PC-3 (cell line): ENCODE results near the gene FBXW2.

ENCODE experiments used
- EZH2 ChIP-seq: fragments of 300-600 bp; sonication (generic); IDR thresholded peaks from one replicate; pipeline ENCODE4 v1.6.1; 2017; ENCODE audit warnings: antibody characterized with exemption, mild to moderate bottlenecking, low read length; ENCODE audit not compliant: unreplicated experiment
- TF ChIP-seq, protein P1 (sequence below): fragments of 300-600 bp; sonication (generic); conservative IDR thresholded peaks from 2 replicates; pipeline ENCODE4 v1.5.1; 2017; ENCODE audit warnings: antibody characterized with exemption, low read depth, mild to moderate bottlenecking, low read length

DNA sequence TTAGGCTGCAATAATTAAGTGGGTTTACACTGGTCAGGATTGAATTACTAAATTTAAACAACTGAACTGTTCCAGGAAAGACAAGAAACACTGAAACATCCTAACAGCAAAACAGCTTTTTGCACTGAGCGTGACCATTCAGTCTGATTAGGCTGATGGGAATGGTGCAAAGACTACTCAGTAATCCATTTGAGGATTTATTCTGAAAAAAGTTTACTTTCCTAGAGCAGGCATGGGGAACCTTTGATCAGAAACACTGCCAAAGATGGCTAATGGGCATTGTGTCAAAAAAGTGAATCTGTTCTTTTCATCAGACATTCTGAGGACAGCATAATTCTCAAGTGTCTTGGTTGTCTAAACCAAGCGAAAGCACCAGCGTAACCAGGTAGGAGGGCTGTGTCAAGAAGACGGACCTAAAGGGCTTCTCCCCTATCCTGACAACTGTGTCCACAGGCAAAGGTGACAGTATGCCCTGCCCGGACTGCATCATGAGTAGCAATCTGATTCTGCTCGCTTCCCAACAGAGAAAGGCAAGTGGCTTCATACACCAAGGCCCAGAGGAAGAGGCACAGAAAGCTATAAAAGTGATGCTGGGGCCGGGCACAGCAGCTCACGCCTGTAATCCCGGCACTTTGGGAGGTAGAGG lies 33.3 kb downstream of the FBXW2 start:
- TF ChIP-seq, protein P1, sequence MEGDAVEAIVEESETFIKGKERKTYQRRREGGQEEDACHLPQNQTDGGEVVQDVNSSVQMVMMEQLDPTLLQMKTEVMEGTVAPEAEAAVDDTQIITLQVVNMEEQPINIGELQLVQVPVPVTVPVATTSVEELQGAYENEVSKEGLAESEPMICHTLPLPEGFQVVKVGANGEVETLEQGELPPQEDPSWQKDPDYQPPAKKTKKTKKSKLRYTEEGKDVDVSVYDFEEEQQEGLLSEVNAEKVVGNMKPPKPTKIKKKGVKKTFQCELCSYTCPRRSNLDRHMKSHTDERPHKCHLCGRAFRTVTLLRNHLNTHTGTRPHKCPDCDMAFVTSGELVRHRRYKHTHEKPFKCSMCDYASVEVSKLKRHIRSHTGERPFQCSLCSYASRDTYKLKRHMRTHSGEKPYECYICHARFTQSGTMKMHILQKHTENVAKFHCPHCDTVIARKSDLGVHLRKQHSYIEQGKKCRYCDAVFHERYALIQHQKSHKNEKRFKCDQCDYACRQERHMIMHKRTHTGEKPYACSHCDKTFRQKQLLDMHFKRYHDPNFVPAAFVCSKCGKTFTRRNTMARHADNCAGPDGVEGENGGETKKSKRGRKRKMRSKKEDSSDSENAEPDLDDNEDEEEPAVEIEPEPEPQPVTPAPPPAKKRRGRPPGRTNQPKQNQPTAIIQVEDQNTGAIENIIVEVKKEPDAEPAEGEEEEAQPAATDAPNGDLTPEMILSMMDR = no peak
- no peak for TF ChIP-seq EZH2
